Measurements from ENCODE around the gene PARVA. TPM values are rescaled to one million over a fixed set of nuclear protein-coding genes. Genes with fewer than 3 reads are reported as not detected.

The PARVA gene
- total RNA-seq, 1 experiment from 2014 or later, result 31.5 TPM

DNA sequence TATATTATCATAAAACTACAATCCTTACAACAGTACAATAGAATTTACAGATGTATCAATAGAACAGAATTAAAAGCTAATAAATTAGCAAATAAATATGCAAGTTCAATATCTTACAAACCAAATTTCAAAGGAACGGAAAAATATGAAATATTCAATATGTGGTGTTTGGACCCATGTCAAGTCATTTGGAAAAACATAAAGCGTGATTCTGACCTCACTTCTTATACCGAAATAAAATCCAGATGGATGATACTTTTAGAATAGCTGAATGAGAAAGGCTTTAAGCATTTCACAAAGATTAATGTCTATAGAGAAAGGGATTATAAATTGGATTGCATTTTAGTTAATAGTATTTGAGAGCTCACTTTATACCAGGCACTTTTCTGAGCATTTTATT, 204.0 kb downstream of the PARVA start:
- DNase-seq, result no peak
- no peak for TF ChIP-seq CTCF (conservative IDR thresholded peaks at IDR 0.05)
- no peak for TF ChIP-seq EZH2 (IDR thresholded peaks at IDR 0.05; ENCODE audit: low read depth)
- CTCF ChIA-PET, result no interaction called here
- H3K27me3 ChIP-seq (ENCODE audit: insufficient read depth, low read depth), result no peaks in the 10 kb centered on the region
- H3K79me2 ChIP-seq (ENCODE audit: low read depth), result no peaks in the 10 kb centered on the region
- H3K9me2 ChIP-seq (ENCODE audit: insufficient read depth), result no peaks in the 10 kb centered on the region
- no peak overlapping the region for H3K4me3 ChIP-seq
- intact Hi-C loops (cut with micrococcal nuclease; ENCODE audit: unreplicated experiment), result loop anchor here (5.0 kb wide), 1 partner anchor 249 kb away; no protein-coding TSS in a partner anchor
- H2AFZ ChIP-seq, result no peak overlapping the region
- no peaks in the 10 kb centered on the region for H3K36me3 ChIP-seq (ENCODE audit: low read depth)
- H3K4me1 ChIP-seq (replicated peaks; ENCODE audit: insufficient read depth), result peaks cover 14% of the 10 kb centered on the region
- peak overlapping the region; percentile 27; the same call in 1 of the 2 replicates for H3K4me2 ChIP-seq
- no peak overlapping the region for H3K27ac ChIP-seq
- no peaks in the 10 kb centered on the region for H3K9me3 ChIP-seq (ENCODE audit: insufficient read depth, low read depth)
- H3F3A ChIP-seq (ENCODE audit: insufficient read depth, low read depth), result peaks cover 9% of the 10 kb centered on the region
- BruUV-seq (replicated peaks), result no TSS peak
- POLR2A ChIA-PET (ENCODE audit: unreplicated experiment), result no interaction called here
- no peaks in the 10 kb centered on the region for H4K20me1 ChIP-seq (ENCODE audit: insufficient read depth)

DNA sequence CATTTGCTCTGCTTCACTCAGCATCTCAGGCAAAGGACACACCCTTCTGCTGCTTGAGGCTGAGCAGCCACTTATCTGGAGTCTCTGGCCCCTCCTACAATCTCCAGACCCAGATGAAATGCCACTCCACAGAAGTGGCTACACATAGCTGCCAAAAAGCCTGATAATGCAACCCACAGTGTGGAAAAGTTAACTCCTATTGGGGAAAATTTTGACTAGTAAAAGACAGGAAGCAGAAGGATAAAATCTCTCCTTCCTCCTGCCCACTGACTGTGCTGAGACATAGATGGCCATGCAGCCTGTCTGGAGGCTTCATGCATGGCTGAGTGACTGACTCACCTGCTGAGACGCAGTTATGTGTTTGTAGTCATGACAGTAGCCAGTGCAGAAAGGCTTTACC, 204.6 kb downstream of the PARVA start:
- H3K4me2 ChIP-seq, result peak overlapping the region; percentile 27; the same call in 1 of the 2 replicates
- CTCF ChIA-PET, result no interaction called here
- no peak overlapping the region for H3K4me3 ChIP-seq
- no peaks in the 10 kb centered on the region for H4K20me1 ChIP-seq (ENCODE audit: insufficient read depth)
- no peaks in the 10 kb centered on the region for H3K36me3 ChIP-seq (ENCODE audit: low read depth)
- no peak overlapping the region for H2AFZ ChIP-seq
- POLR2A ChIA-PET (ENCODE audit: unreplicated experiment), result no interaction called here
- TF ChIP-seq EZH2 (IDR thresholded peaks at IDR 0.05; ENCODE audit: low read depth) (no peak), CTCF (conservative IDR thresholded peaks at IDR 0.05) (no peak)
- BruUV-seq (replicated peaks), result no TSS peak
- H3K9me2 ChIP-seq (ENCODE audit: insufficient read depth), result no peaks in the 10 kb centered on the region
- DNase-seq, result peak; percentile 43 to 77
- intact Hi-C loops (cut with micrococcal nuclease; ENCODE audit: unreplicated experiment), result loop anchor here (5.0 kb wide), 1 partner anchor 250 kb away; no protein-coding TSS in a partner anchor
- no peaks in the 10 kb centered on the region for H3K9me3 ChIP-seq (ENCODE audit: insufficient read depth, low read depth)
- H3K27ac ChIP-seq, result no peak overlapping the region
- H3K4me1 ChIP-seq (replicated peaks; ENCODE audit: insufficient read depth), result peaks cover 14% of the 10 kb centered on the region
- peaks cover 10% of the 10 kb centered on the region for H3F3A ChIP-seq (ENCODE audit: insufficient read depth, low read depth)
- H3K27me3 ChIP-seq (ENCODE audit: insufficient read depth, low read depth), result no peaks in the 10 kb centered on the region
- H3K79me2 ChIP-seq (ENCODE audit: low read depth), result no peaks in the 10 kb centered on the region
